ENCODE measurements around the gene MCFD2.

The MCFD2 gene

DNA sequence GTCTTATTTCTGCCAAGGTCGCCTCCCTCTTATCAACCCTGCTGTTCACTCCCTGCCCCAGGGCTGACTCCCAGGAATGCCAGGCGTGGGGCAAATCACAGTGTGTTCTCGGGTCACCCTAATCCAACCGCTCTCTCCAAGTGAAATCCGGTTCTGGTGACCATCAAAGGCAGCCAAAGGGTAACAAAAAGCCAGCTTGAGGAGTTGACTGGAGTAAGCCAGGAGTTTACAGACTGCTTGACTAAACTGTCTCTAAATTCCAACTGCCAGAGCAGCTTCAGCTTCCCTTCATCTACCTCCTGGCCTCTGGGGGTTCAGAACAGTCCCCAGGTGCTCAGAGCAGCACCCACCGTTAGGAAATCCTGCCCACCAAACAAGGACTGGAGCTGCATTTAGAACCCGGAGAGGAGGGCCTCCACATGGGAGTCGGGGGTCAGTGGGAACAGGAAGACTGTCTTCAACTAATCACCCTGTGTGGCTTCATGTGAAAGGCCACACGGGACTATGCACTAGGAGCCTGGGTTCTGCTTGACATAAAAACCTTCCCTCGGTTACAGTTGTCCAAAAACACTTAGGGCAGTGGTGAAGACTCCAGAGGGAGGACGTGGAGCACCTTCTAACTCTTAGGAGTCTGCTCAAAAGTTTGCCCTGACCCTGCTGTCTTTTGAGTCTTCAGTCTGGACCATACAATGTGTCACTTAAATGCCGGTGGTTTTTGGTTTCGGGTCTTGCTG lies 24.2 kb upstream of the MCFD2 start:
- DNase-seq (ENCODE audit: low read depth in 2 of 3, low spot score in 1 of 3): no peak

DNA sequence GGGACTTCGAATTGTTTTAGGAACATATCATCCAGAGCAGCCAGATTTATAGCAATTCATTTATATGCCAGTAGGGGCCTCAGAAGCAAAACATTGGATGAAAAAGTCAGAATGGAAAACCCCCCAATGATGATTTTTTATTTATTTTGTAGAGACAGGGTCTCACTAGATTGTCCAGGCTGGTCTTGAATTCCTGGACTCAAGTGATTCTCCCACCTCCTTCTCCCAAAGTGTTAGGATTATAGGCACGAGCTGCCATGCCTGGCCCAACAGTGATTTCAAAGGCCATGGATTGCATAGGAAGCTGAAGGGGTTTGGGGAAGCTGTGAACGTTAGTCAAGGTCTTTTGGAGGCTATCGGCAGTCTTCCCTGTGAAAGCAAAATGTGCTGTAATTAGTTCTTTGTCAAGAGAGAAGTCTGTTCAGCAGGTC lies 21.9 kb upstream of the MCFD2 start:
- DNase-seq (ENCODE audit: low read depth in 2 of 3, low spot score in 1 of 3): no peak

DNA sequence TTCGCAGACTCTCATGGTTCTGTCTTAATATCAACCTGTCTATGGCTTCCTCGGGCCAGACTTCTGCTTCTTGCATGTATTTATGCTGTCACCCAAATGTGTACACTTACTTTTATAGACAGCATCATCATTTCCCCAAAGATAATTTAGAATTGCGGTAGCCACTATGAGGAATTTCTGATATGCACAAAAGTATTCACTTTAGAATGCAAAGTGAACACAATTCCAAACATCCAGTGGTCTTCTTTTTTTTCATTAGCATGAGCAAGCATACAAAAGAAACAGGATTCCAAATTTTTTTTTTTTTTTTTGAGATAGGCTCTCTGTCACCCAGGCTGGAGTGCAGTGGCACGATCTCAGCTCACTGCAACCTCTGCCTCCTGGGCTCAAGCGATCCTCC lies 21.0 kb upstream of the MCFD2 start:
- DNase-seq (ENCODE audit: low read depth in 2 of 3, low spot score in 1 of 3): no peak

DNA sequence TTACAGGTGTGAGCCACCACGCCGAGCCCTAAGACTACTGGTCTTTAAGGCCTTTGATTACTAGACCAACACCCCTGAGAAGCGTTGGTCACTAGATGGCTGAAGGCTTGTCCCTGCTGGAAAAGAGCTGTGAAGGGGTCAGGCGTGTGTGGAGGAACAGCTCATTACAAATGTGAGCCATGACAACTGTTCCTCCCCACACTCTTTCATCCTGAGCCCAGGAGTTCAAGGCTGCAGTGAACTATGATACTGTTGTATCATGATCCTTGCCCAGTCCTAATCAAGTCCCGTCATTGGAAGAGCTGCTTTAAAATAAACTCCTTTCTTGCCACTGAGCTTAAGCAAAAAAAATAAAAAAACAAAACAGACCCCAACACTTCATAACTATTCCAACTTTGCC lies 19.5 kb upstream of the MCFD2 start:
- DNase-seq (ENCODE audit: low read depth in 2 of 3, low spot score in 1 of 3): no peak

DNA sequence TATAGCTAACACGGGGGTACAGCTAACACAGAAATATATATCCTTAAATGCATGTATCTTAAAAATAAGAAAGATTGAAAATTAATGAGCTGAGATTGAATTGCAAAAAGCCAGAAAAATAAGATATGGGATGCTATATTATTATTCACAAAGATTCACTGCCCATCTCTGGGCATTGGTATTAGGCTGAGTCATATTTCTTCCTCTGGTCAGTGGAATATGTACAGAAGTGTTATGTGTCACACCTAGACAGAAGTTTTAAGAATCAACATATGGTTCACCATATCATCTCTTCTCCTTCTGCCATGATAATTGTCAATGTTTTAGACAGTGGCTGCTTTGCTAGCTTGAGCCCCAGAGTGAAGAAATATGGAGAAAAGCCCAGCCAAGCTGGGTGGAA lies 14.0 kb upstream of the MCFD2 start:
- DNase-seq (ENCODE audit: low read depth in 2 of 3, low spot score in 1 of 3): no peak

DNA sequence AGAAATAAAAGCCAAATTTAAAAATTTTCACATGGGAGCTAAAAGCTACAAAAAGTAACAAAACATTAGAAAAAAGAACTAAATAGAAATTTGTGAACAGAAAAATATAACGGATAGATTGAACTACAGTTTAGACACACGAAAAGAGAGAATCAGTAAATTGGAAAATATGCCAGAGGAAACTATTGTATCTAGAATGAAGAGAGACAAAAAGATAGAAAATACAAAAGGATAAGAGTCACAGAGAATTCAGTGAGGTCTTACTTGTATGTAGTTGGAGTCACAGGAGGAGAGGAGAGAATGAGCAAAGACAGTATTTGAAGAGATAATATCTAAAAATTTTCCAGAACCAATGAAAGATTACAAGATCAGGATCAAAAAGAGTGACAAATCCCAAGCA lies 11.3 kb upstream of the MCFD2 start:
- no peak for DNase-seq (ENCODE audit: low read depth in 2 of 3, low spot score in 1 of 3)

DNA sequence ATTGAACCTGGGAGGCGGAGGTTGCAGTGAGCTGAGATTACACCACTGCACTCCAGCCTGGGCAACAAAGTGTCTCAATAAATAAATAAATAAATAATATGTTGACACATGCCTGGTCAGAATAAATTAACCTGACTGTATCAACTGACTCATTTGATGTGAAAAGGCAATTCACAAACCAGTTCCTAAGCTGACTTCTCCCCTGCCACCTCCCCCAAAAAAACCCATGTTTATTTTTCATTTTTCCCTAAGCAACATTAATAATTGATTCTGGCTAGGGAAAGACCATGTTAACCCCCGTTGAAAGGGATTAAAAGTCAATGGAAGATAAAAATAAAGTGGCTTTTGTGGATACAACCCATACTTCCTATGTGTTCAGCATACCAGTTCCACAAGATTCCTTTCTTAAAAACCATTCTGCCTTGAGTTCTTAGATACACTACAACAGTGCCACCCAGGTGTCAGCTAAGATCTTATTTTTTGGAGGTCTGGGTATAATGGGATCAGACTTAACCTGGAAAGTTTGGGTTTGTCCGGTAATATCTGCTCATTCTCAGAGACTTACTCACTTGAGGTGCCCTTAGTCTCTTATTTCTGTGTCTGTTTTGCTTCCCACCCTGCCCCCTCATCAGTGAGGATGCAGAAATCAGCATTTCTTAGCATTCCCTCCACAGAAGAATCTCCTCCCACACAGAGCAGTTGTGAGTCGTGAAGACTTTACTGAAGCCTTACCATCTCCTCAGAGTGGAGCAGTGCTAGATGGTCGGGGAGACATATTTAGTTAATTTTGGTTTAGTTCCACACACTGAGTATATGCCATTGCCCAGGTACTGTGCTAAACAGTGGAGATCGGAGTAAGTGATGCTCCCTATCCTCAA lies 10.1 kb upstream of the MCFD2 start:
- DNase-seq (ENCODE audit: low read depth in 2 of 3, low spot score in 1 of 3): no peak

DNA sequence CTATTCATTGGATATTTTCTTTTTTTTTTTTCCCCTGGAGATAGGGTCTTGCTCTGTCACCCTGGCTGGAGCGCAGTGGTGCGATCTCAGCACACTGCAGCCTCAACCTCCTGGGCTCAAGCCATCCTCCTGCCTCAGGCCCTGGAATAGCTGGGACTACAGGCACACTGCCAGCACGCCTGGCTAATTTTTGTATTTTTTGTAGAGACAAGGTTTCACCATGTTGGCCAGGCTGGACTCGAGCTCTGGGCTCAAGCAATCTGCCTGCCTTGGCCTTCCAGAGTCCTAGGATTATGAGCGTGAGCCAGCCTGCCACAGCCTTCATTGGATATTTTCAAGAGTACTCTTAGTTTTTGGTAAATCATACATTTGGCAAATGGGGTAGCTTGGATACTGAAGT lies 9.0 kb upstream of the MCFD2 start:
- no peak for DNase-seq (ENCODE audit: low read depth in 2 of 3, low spot score in 1 of 3)

DNA sequence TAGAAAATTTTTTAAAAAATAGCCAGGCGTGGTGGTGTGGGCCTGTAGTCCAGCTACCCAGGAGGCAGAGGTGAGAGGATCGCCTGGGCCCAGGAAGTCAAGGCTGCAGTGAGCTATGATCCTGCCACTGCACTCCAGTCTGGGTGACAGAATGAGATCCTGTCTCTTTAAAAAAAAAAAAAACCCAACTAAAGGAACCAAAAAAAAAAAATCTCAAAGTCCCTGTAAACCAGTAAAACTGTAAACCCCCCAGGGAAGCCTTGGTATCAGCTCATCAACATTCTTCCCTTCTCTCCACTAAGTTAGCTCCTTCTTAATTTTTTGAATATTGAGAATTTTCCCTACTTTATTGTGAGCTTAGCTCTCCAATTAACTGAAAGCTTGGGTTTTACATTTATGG lies 8.4 kb upstream of the MCFD2 start:
- no peak for DNase-seq (ENCODE audit: low read depth in 2 of 3, low spot score in 1 of 3)

DNA sequence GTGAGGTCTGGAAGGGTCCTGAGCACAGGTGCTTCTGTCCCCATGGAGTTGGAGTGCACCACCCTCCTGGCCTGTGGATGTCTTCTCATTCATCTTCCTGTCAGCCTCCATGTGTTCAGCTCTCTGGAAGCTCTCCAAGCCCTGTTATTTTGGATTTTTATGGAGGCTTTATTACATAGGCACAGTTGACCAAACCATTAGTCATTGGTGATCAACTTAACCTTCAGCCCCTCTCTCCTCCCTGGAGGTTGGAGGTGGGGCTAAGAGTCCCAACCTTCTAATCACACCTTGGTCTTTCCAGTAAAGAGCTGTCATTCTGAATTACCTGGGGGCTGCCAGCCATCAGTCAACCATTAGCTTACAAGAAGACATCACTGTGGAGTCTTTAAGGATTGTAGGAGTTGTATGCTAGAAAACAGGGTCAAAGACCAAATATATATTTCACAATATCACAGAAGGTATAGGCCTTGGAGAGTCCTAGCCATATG lies 7.5 kb upstream of the MCFD2 start:
- no peak for DNase-seq (ENCODE audit: low read depth in 2 of 3, low spot score in 1 of 3)

DNA sequence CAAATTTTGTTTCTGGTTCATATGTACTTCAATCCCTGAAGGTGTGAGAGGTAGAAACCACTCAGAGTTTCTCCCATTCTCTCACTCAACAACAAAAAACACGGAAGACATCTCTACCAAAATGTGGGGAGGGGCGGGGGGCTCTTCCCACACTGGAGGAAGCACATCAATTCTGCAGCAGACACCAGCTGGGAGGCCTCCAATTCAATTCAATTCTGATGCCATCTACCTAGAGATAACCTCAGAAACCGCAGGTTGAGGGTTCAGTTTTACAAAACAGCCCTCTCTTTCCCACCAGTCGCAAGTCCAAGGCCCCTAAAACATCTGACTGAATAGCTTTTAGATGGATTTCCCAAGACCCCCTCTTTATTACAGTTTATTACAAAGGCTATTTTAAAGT lies 7.0 kb upstream of the MCFD2 start:
- DNase-seq (ENCODE audit: low read depth in 2 of 3, low spot score in 1 of 3): no peak

DNA sequence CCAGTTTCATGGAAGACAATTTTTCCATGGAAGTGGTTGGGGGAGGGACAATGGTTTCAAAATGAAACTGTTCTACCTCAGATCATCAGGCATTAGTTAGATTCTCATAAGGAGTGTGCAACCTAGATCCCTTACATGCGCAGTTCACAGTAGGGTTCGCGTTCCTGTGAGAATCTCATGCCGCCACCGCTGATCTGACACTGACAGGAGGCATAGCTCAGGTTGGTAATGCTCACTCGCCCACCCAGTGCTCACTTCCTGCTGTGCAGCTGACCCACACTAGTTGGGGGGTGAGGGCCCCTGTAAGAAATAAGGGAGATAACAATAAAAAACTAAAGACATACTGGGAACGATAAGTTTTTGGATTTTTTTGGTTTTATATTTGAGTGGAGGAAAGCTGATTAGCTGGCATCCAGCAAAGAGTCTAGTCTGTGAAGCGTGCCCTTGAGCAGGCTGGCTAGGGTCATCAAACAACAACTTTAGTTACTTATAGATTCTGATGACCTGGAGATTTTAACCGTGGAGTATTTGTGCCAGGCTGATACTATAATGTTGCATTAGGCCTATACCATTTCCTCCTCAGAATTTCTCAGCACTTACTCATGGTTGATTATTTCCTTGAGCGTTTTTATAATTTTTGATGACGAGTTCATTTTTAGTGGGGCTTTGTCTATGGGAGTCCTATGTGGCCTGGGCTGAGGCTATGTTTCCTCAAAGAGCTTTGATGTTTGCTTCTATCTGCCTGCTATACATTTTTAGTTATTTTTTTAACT lies 6.3 kb upstream of the MCFD2 start:
- DNase-seq (ENCODE audit: low read depth in 2 of 3, low spot score in 1 of 3): no peak

DNA sequence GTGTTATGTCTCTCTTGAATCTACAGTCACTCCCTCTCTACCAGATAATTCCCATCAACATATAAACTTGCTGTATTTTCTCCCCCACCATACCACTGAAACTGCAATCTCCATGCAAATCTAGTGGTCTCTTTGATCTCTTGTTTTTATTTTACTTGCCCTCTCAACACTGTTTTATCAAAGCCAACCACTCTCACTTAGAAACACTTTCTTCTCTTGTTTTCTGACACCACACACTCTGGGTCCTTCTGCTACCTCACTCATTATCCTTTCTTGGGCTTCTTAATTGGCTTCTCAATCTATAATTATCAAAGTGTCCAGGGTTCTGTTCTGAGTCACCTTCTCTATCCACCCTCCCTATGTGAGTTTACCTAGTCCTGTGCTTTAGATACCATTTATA lies 2.0 kb upstream of the MCFD2 start:
- no peak for DNase-seq (ENCODE audit: low read depth in 2 of 3, low spot score in 1 of 3)

DNA sequence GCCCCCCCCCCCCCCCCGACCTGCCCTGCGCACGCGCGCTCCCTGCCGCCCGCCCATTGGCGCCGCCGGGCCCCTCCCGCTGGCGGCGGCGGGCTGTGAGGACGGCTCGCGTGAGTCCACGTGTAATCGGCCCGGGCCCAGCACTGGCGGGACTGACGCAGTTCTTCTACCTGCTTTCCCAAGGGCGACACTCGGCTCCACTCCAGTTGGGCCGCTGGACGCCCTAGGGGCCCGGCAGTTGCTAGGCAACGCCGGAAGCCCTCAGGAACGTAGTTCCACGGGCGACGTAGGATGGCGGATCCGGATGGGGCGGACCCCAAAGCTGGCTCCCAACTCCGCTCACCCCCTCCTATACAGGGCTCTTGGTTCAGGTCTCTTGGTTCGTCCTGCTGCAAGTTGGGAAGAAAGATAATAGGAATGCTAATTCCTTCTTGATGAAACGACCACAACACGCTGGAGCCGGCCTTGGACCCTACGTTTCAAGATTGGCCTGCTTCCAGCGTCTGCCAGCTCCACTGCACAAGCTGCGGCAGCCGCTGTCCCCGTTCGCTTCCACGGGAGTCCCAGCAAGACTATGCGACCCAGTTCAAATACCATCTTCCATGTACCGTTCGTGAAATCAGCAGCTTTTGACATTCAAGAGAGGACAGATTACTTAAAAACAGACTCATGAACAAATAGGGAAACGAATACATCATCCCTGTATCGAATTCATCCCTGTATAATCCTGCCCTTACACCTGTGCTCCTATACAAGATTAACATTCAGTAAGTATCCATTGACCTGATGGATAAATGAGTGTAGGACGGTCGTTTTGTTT lies 415 bp upstream of the MCFD2 start:
- peak; percentile 57 to 77 (median 62) for DNase-seq (ENCODE audit: low read depth in 2 of 3, low spot score in 1 of 3)

DNA sequence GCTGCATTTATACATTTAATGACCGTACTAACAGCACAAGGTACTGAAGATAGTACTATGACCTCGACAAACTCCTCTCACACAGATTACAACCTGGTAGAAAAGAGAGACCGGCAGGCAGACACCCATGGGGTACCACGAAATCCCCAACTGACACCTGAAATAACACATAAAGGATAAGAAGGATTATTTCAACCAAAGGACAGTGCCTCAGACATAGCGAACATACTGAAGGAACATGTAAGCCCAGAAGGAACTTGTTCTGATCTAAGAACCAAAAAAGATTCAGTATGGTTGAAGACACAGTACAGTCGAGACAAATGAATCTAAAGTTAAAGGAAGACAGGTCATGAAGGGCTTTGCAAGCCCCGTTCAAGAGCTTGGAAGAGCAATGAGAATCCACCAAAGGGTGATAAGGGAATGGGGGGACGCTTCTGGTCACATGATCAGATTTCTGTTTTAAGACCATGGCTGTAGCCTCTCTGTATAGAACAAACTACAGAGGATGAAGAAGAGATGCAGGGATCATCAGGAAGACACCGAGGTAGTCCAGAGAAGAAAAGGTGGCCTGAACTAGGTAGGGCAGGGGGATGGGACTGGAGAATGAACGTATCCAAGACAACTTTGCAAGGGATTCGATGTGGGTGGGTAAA lies 902 bp downstream of the MCFD2 start:
- no peak for DNase-seq (ENCODE audit: low read depth in 2 of 3, low spot score in 1 of 3)

DNA sequence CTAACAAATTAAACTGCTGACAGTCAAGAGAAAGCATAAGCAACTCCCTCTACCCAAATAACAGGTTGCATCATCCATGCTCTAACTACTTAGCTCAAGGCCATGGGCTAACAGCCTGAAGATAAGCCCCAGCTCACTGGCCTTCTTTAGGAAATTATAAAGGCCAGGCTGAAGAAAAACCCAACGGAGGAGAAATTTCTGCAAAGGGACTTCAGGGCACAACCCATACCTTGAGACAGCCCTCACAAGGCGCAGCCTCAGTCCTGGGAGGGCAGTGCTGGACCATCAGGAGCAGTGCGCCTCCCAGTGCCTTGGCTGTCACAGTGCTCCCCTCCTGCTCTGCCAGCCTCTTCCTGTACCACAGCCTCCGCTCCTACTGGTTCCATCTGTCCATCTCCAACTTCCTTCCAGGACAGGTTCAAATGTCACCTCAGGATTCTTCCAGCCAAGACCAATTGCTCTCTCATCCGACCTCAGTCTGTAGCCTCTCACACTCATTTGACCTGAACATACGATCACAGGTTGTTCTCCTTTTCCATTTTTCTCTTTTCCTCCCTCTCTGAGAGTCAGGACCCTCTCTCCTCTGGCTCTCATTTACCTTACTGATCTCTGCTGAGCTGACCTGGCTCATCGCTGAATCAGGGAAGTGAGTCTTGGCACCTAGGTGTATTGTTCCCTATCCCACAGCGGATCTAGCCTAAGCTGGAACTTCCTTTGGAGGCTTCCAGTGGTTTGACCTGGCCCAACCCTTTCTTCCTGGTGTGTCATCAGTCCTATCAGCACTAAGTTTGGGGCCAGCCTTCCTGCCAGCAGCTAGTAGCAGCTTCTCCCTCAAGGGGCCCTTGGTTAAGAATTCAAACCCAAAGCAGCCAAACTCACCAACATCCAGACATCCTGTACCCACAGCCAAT lies 1.9 kb downstream of the MCFD2 start:
- no peak for DNase-seq (ENCODE audit: low read depth in 2 of 3, low spot score in 1 of 3)

DNA sequence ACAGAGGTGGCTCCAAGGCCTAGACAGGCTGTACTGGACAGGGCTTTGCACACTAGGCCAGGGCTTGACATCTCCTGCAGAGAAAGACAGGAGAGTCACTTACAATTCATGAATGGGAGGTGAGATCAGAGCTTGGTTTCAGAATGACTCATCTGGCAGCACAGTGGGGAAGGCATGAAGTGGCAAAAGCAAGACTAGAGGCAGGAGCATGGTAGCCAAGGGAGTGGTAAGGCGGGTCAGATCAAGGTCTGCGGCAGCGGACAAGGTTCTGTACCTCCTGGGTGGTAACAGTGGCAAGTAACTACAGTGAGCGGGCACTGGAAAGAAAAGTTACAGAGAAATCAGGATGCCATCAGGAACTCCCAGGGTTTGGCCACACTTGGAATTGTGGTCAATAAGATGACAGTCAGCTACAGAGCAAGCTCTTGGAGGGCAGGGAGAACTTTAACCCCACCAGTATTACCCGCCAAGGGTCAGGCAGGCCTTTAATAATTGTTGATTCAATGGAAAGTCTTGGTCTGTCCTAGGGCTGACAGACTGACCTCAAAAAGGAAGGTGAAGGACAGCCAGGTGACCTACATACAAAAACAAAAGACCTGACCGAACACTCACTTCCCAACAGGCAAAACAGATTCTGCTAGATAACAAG lies 5.7 kb downstream of the MCFD2 start:
- peak; percentile 15 to 41 (median 37) for DNase-seq (ENCODE audit: low read depth in 2 of 3, low spot score in 1 of 3)

DNA sequence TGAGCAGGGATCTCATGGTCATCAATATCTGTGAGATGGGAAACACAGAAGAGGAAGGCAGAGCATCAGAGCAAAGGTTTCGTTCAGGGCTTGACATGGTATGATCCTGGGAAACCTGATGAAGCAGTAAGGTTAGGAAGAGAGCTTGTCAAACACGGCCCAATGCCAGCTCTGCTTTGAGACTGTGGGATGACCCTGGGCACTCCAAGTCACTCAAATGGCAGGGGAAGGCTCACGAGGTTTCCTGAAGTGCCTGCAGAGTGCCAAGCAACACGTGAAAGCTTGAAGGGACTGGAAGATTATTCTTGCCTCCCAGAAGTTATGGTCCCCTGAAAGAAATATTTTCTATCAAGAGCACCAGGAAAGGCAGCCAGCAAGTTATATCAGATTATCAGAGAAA lies 6.5 kb downstream of the MCFD2 start:
- DNase-seq (ENCODE audit: low read depth in 2 of 3, low spot score in 1 of 3): no peak

Measured in stimulated activated CD4-positive, alpha-beta T cell treated with anti-CD3 and anti-CD28 coated beads, Interleukin-12 subunit alpha, Interleukin-12 subunit beta, amount 100 ng/mL, for 48 hours (primary cell).